Embryonic facial prominence (tissue), 1 donor: ENCODE data around the gene SCAMP2.
"Not testable (repeated sequence)": the region's sequence is repeated elsewhere in the genome, so short reads cannot be mapped to it uniquely, and the experiment has no call there.

Experiments
- DNase-seq: peaks from one replicate; pipeline ENCODE4 v3.0.0-alpha.2; 2016; ENCODE audit errors: extremely low spot score

The SCAMP2 gene

DNA sequence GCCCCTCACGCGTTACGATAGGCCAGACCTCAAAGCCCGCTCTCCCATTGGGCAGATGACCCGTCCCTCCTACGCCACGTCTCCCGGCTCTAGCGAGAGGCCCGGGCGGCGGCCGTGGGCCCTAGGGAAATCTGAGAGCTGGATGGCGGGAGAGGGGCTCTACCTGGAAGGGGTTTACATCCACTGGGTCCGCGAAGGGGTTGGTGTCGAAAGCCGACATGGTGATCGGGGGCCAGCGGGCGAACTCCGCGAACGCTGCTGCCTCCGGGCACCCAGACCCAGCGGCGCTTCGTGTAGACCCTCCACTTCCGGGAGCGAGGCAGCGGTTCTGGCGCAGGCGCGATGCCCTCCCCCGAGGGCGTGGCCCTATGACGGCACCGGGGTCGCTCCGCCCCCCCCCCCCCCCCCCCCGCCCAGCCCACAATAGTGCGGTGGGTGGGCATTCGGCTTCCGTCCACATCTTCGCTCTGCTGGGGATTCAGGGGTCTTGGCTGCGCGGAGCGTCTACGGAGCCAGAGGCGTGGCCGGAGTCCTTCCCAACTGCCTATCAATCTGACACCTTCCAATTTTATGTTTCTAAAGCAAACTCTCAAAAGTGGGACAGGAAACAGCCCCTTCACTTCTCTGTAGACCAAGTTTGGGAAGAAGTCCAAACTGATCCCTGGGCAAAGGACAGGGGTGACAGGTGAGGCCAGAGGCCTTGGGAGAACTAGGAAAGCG is at the start of gene SCAMP2:
Gene SCAMP2, minus strand, starts transcription at position 330 of the 720 bp plus-strand sequence. Its CDS starts 110 bp downstream, at position 220.
- DNase-seq = peak; percentile 92

DNA sequence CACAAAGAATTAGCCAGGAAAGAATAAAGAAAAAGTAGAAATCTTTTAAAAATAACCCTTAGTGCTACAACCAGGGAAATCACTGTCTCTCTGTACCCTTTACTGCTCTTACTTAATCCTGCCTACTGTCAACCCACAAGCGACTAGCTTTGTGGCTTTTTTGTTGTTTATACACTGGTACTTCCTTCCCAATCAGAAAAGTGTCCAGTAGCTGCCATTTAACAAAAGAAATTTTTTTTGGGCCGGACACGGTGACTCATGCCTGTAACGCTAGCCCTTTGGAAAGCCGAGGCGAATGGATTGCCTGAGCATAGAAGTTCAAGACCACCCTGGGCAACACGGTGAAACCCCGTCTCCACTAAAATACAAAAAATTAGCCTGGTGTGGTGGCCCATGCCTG is 47.3 kb upstream of the SCAMP2 start:
- no peak for DNase-seq

DNA sequence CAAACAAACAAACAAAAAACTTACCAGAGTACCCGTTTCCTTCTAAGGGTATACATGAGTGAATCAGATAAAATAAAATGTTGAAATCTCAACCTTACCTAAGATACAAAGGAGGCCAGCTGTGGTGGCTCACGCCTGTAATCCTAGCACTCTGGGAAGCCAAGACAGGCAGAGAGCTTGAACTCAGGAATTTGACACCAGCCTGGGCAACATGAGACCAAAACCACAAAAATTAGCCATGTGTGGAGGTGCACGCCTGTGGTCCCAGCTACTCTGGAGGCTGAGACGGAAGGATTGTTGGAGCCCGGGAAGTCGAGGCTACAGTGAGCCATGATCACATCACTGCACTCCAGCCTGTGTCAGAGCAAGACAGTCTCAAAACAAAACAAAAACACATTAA is 44.5 kb upstream of the SCAMP2 start:
- no peak for DNase-seq

- not testable (repeated sequence) for DNase-seq
These were observed 40.6 kb upstream of the SCAMP2 start for GRCh38 chr15:74913799-74914198.

GRCh38 chr15:74913041-74913440 is 39.9 kb upstream of the SCAMP2 start:
- no peak for DNase-seq

DNA sequence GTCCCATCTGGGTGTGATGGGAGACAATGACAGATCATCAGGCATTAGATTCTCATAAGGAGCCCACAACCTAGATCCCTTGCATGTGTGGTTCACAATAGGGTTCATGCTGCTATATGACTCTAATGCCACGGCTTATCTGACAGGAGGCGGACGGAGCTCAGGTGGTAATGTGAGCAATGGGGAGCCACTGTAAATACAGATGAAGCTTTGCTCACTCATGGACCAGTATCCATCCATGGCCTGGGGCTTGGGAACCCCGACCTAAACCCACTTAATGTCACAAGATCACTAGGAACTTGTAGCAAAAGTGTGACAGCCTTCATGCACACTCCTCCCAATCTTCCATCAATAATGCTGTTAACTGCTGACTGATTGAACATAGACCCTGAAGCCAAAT is 35.5 kb upstream of the SCAMP2 start:
- DNase-seq = no peak

- no peak for DNase-seq
These were observed 34.2 kb upstream of the SCAMP2 start for GRCh38 chr15:74907163-74907870.

DNA sequence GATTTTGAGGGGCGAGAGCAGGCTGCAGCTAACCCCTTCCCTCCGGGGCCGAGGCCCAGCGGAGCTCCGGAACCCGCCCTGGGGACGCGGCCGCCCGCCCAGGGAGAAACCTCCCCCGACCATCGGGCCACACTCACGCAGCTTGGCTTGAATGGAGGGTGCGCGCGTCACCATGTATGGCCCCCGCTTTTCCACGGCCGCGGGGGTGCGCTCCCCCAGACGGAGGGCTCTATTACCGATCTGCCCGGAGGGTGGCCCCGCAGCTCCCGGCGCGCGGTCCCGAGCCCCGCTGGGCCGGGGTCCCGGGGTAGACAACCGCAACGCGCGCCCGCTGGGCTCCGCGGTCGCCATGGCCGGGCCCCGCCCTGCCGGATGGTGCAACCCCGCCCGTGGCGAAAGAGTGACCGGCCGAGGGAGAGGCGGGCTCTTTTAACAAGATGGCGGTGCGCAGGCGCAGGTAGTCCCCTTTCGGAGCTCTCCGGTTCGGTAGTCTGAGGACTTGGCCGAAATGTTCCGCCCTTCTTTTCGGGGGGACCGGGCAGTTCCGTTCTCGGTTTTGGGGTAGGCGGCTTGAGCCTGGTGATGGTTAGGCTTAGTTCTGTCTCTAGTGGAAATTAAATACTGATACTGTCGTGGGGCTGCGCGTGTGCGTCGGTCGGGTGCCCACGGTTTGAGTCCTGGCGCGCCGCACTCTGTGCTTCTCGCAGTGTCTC is 33.4 kb upstream of the SCAMP2 start, which contains the start of gene FAM219B:
Gene FAM219B, minus strand, starts transcription at position 402 of the 713 bp plus-strand sequence. Its CDS starts 51 bp downstream, at position 351.
- DNase-seq = peak; percentile 84

DNA sequence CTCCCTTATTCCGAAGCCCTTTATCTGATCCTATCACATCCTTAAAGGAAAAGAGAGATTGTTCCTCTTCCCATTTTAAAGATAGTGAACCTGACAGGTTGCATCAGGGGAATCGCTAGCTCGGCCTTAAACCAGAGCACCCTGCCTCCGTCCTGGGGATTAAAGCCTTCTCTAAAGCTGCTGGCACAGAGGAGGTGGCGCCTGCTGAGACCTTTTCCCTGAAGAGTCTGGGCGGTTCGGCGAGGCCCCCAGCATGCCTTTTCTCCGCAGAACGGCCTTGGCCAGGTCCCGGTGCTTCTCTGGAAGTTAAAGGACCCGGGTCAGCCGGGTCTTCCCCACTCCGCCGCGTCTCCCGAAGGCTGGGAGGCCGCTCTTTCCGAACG is 32.9 kb upstream of the SCAMP2 start:
- DNase-seq = no peak

DNA sequence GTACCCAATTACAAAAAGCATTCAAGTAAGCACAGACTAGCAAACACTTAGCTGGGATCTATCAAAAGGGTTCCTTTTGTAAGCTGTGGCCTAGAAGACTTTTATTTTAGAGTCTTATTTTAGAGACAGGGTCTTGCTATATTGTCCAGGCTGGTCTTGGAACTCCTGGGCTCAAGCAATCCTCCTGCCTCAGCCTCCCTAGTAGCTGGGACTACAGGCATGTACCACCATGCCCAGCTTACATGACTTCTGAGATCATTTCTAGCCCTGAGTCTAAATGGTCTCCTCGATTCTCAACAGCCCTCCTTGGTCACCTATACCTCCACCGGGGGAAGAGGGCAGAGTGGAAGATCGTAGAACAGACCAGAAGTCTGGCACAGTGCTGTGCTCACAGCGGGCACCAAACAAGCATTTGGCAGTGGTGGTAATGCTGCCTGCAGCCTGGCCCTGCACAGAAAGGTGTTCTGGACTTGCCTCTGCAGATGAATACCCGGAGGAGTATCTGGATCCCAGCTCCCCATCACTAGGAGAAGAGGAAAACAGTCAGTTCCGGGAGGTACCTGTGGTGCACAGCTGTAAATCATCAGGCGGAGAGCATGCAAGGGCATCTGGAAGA is 31.1 kb upstream of the SCAMP2 start:
- no peak for DNase-seq

DNA sequence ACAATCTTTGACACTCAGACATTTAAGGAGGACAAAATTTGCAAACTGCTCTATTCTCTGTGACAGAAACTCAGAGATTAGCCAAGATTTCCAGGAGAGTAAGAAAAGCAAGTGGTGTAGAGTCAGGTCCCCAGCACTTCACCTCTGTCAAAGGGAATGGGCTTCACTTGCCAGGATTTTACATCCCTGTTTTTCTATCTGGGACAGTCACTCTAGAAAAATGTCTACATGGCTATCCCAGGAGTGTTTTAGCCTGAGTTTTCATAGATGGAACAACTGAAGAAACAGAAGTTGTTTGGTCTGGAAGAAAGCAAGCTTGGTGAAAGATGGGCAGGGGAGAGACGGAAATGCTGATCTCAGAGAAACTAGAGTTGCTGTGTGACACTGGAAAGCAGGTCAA is 30.5 kb upstream of the SCAMP2 start:
- DNase-seq = no peak

DNA sequence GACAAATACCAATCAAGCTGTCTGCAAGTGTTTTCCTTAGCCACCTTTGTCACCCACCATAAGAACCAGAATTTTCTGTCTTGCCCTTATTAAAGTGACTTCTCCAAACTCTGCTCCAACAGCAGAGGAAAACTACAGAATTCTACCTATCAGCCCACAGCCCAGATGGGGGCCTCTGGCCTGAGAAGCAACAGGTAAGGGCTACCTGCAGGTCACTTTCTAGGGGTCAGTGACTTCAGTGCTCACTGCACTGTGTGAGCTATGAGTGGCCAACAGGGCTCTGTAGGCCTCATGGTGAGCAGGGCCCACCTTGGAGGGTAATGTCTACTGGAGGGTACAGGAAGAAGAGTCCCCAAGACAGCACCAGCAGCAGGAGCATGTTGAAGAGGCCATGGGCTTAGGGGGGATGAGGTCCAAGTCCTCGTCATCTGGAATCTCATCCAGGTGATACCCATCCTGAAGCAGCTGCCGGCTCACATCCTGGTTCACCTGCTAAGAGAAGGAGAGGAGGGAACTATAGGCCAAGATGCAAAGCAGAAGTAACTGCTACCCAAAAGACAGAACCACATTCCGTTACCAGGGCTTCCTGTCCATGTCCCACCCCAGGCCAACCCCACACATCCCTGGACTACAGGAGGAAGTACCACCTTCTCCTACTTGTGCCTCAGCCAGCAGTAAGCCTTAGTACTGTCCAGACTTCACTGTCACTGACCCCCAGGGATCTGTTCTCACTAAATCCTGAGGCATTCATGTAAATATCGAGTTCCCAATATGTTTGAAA is 29.3 kb upstream of the SCAMP2 start:
- DNase-seq = no peak

DNA sequence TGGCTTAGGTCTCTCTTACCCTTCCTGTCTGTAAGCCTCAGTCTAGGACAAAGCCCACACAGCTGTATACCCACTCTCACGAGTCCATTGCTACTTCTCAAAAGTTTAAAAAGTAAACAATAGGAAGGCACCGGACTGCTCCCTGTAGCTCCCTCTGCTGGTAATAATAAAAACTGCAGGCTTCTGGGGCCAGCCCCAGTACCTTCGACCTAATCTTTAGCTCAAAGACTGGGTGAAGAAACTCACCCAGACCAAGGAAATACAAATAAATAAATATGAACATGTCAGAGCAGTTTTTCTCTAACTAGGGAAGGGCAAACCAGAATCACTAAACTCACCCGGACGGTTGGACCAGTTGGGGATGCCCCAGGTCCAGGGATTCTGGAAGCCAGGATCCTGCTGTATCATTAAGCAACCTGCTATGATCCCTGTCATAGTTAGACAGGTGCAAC is 28.5 kb upstream of the SCAMP2 start:
- peak; percentile 84 for DNase-seq

GRCh38 chr15:74897300-74897701 is 24.1 kb upstream of the SCAMP2 start:
- DNase-seq = no peak

DNA sequence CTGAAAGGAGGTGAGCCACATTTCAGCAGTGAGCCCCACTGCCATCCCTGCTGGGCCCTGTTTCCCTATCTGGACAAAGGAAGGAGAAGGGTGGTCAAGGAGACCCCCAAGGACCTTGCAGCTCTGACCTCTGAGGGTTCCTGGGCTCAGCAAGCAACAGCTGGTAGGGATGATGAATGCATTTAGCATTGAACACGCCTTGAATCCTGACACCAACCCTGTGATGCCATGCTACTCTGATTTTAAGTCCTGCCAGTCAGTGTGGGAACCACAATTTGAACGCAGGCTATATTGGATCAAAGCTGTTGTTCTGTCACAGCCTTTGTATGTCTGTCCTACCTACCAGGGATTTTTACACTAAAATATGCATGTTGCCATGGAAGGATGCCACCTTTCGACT is 23.2 kb upstream of the SCAMP2 start:
- no peak for DNase-seq

- DNase-seq = no peak
These were observed 22.7 kb upstream of the SCAMP2 start for GRCh38 chr15:74895830-74896229.

DNA sequence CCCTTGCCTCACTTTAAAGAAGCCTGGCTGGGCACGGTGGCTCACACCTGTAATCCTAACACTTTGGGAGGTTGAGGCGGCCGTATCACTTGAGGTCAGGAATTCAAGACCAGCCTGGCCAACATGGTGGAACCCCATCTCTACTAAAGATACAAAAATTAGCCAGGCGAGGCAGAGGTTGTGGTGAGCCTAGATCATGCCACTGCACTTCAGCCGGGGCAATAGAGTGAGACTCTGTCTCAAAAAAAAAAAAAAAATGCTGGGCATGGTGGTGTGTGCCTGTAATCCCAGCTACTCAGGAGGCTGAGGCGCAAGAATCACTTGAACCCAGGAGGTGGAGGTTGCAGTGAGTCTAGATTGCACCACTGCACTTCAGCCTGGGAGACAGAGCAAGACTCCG is 21.2 kb upstream of the SCAMP2 start:
- not testable (repeated sequence) for DNase-seq

- DNase-seq = no peak
These were observed 20.5 kb upstream of the SCAMP2 start for GRCh38 chr15:74893627-74894026.

DNA sequence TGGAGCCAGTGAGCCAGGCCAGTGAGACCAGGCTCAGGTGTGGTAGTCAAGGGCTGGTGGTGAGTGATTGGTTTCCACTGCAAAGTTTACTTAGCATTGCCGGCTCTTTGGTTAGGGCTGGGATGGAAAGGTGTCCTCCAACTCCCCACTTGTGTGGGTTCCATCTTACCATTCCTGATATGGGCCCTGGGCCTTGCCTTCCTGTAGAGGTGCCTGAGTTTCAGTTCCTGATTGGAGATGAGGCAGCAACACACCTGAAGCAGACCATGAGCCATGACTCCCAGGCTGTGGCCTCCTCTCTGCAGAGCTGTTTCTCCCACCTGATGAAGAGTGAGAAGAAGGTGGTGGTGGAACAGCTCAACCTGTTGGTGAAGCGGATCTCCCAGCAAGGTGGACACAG is 19.8 kb upstream of the SCAMP2 start:
- DNase-seq = no peak

DNA sequence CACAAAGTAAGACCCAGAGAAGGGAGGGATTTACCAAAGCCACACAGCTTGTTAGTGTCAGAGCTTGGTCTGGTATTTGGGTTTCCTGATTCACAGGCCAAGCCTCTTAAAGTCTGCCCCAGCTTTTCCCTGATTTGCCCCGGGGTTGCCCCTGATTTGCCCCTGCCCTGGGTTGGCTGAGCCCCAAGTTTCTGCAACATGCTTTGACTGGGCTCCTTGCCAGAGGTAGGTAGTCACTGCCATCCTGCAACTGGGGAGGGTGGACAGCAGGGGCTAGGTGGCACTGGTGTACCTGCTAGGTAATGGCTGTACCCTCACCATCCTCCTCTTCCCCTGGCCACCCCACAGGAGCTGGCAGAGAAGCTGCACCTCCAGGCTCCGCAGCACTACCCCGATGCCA is 19.1 kb upstream of the SCAMP2 start:
- DNase-seq = no peak

DNA sequence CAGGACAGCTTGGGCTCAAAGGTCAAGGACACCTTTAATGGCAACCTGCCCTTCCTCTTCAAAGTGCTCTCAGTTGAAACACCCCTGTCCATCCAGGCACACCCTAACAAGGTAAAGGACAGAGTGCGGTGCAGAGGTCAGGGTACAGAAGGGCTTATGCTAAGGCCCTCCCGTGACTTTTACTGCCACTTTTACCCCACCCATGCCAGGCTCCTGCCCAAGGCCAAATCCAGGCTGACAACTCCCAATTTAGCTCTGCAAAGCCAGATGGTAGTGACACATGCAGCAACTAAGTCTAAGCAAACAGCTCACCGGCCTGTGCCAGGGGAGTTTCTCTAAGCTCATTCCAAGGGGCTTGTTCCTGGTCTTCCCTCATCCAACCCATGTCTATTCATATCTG is 18.3 kb upstream of the SCAMP2 start:
- DNase-seq = no peak

GRCh38 chr15:74890665-74890960 is 17.4 kb upstream of the SCAMP2 start:
- no peak for DNase-seq
